Mesodermal cell (in vitro differentiated cells): ENCODE data around the gene ILK.
A peak's percentile ranks its signal among the peaks of the same experiment; 100 is the strongest.

Experiments
- H3K27ac ChIP-seq: 2 replicates; pipeline ENCODE4 v1.7.0; 2013; ENCODE audit warnings: mild to moderate bottlenecking, low read depth, low read length, moderate library complexity; ENCODE audit not compliant: severe bottlenecking
- H3K36me3 ChIP-seq: 2 replicates; pipeline ENCODE4 v1.7.1; 2013; ENCODE audit warnings: mild to moderate bottlenecking, low read length, moderate library complexity; ENCODE audit not compliant: control insufficient read depth, insufficient read depth
- H3K4me1 ChIP-seq: one replicate; pipeline ENCODE4 v1.7.1; 2013; ENCODE audit warnings: mild to moderate bottlenecking, low read length; ENCODE audit not compliant: insufficient read depth, control insufficient read depth, poor library complexity, severe bottlenecking
- H3K4me3 ChIP-seq: 2 replicates; pipeline ENCODE4 v1.7.0; 2013; ENCODE audit warnings: low read length, control low read depth, mild to moderate bottlenecking; ENCODE audit not compliant: insufficient read depth, poor library complexity, severe bottlenecking; ENCODE audit errors: extremely low read depth
- H3K9me3 ChIP-seq: 2 replicates; pipeline ENCODE4 v1.7.1; 2013; ENCODE audit warnings: mild to moderate bottlenecking, low read length, moderate library complexity; ENCODE audit not compliant: control insufficient read depth
- whole genome bisulfite sequencing, 2 experiments: methylation state at CpG; one replicate each; pipeline ENCODE4 v1.1.5; 2013; ENCODE audit warnings: missing lambda C conversion rate in 2 of 2; ENCODE audit not compliant: insufficient coverage in 2 of 2; 5-methylcytosine and 5-hydroxymethylcytosine counted together

Gene ILK

DNA sequence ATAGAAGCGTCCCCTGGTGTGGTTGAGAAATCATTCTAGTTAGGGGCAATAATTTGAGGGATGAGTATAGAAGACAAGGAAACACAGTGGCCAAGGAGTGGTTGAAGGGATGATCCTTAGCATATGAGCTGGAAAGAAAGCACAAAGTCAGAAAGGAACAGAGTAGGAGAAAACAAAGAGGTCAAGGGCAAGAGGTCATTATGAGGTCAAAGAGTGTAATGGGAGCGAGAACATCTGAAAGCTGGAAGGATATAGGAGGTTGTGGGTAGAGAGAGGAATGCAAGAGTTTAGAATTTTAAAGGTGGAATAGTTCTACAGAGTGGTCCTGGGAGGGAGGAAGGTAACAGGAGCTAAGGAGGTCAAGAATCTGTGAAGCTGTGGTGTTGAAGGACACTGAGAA is 50.1 kb downstream of the ILK start:
- Histone ChIP-seq H3K36me3 (peaks cover 25% of the 10 kb centered on the region), H3K4me3 (no peak overlapping the region), H3K27ac (no peak overlapping the region), H3K4me1 (peaks cover 25% of the 10 kb centered on the region), H3K9me3 (no peaks in the 10 kb centered on the region)
- 94 to 100% methylated on average over 2 of the region's 2 CpGs for WGBS, 2 experiments

DNA sequence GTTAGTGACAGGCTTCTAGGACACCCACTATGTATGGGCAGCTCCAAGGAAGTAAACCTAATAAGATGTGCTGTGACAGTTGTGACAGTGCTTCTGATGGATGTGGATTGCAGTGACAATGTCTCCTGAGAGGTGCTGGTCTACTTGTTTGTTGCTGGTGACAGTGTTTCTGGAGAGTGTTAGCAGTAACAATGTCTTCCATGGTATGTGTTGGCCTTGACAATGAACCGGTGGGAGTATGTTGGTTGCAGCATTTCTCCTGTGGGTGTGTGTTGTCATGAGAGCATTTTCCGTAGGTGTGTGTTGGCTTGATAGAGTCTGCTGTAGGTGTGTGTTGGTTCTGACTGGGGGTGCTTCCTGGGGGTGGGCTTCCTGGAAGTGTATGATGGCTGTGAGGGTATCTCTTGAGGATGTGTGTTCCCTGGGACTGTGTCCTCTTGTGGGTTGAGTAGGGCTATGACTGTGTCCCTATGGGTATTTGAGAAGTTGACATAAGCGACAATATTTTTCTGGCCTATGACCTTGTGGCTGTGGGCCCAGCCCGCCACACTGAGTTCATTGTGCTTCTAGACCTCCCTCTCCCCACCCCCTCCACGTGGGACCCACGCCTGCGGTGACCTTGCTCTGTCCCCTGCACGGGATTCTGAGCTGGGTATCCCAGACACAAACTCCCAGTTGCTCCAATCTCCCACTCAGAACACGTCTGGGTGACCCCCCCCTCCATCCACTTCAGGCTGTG is 50.9 kb downstream of the ILK start:
- WGBS, 2 experiments = 59 to 70% methylated on average over 8 of the region's 9 CpGs
- H3K27ac ChIP-seq = no peak overlapping the region
- H3K36me3 ChIP-seq = peaks cover 17% of the 10 kb centered on the region
- H3K9me3 ChIP-seq = no peaks in the 10 kb centered on the region
- peak overlapping the region; percentile 54 for H3K4me3 ChIP-seq
- H3K4me1 ChIP-seq = peaks cover 25% of the 10 kb centered on the region

DNA sequence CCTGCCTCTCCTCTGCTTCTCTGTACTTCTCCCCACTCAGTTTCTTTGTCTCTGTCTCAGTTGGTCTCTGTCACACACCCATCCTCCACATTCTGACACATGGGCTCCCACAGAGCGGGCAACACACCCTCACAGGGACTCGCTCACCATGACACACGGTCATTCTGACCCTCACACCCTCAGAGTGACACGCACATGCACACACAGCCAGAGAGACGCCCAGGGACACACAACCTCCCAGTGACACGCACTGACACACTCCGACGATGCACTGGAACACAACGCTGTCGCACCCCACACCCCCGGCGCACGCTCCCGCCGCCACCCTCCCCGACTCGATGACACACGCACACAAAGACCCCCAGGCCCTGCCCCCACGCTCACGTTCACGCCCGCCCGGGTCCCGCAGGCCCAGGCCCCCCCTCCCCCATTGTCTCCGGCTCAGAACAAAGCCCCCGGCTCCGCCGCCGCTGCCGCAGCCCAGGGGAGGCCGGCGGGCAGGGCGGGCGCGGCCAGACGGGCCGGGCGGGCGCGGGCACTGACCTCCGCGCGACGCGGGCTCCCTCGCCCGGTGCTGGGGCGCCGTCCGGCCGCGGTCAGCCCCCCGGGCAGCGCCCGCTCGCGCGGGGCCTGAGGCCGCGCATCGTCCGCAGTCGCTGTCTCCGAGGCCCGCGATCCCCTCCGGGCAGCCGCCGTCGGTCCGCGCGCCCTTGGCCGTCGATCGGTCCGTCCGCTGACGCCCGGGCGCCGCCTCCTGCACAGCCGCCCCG is 51.6 kb downstream of the ILK start:
- Histone ChIP-seq H3K4me3 (peak overlapping the region; percentile 54), H3K27ac (no peak overlapping the region)

DNA sequence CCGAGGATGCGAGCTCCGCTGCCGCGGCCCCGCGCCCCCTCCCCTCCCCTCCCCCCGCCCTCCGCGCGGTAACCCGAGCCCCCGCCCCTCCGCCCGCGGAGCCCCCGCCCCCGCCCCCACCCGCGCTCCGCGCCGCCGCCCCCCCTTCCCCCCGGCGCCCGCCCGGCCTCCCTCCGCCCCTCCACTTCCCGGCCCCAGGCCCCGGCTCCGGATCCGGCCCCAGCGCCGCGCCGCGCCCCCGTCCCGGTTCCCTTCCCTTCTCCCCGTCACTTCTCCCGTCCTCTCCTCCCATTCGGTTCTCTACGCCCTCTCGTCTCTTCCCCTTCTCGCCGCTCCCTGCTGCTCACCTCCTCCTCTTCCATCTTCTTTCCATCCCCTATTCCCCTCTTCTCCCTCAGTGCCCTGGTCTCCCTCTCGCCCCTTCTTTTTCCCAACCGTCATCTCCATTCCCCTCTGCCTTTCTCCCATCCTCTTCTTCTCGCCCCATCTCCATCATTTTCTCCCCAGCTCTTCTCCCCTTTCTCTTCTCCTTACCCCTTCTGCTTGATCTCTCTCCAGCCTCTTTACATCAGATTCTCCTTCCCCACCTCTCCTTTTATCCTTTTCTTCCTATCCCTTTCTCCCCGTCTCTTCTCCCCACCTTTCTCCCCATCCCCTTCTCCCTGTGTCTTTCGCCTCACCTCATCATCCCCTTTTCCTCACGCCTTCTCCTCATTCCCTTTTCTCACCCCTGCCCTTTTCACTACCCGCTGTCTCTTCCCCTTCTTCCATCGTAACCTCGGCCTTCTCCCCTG is 52.4 kb downstream of the ILK start, which contains the start of gene DCHS1:
TSS of gene DCHS1 (minus strand) at position 20 of the 794 bp plus-strand sequence. CDS start 14,196 bp downstream, outside the sequence.
- peaks cover 25% of the 10 kb centered on the region for H3K4me1 ChIP-seq
- peak within 1 kb of the TSS; percentile 54 for H3K4me3 ChIP-seq
- H3K9me3 ChIP-seq = no peaks in the 10 kb centered on the region
- peak within 1 kb of the TSS; percentile 43 for H3K27ac ChIP-seq
- 5 to 6% methylated on average over 22 to 25 of the region's 56 CpGs for WGBS, 2 experiments
- peaks cover 8% of the 10 kb centered on the region for H3K36me3 ChIP-seq

More for the DNA sequence above, 51.6 kb downstream of the ILK start:
- H3K9me3 ChIP-seq = no peaks in the 10 kb centered on the region
- WGBS, 2 experiments = 5 to 6% methylated on average over 14 to 43 of the region's 84 CpGs
- H3K36me3 ChIP-seq = peaks cover 9% of the 10 kb centered on the region
- H3K4me1 ChIP-seq = peaks cover 25% of the 10 kb centered on the region

DNA sequence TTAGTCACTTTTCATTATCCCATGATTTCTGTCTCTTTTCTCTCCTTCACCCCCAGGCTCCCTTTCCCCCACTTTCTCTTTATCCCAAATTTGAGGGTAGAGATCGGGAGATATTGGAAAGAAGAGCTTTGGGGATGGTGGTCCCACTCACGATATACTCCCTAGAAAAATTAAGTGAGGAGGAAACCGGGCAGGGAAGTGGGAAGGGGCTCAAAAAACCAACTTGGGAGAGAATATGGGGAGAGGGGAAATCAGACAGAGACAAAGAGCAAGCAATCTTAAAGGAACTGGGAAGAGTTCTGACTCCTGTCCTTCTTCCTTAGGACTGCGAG is 53.0 kb downstream of the ILK start:
- peak overlapping the region; percentile 24 for H3K27ac ChIP-seq
- peaks cover 8% of the 10 kb centered on the region for H3K36me3 ChIP-seq
- H3K9me3 ChIP-seq = no peaks in the 10 kb centered on the region
- H3K4me1 ChIP-seq = peaks cover 22% of the 10 kb centered on the region
- 53 to 63% methylated on average over 2 to 3 of the region's 4 CpGs for WGBS, 2 experiments
- peak overlapping the region; percentile 54 for H3K4me3 ChIP-seq

DNA sequence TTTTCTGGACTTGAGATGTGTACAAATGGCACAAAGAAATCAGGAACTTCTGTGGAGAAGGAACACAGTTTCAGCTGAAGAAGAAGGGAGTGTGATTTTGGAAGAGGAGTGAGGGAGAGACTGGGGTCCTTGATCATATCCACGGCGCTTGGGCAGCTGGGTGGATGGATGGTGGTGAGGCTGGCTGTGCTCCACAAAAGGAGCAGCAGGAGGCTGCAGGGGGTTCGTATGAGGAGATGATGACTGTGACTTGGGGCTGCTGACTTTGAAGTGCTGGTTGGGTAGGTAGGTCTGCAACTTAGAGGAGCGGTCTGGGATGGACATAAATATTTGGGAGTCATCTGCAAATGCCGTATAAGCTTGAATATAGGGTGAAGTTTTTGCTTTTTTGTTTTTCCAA is 53.4 kb downstream of the ILK start:
- Histone ChIP-seq H3K36me3 (peaks cover 8% of the 10 kb centered on the region), H3K9me3 (no peaks in the 10 kb centered on the region), H3K4me3 (peak overlapping the region; percentile 54), H3K4me1 (peaks cover 18% of the 10 kb centered on the region), H3K27ac (peak overlapping the region; percentile 24)
- WGBS, 2 experiments = 68 to 82% methylated on average over 3 to 5 of the region's 5 CpGs

DNA sequence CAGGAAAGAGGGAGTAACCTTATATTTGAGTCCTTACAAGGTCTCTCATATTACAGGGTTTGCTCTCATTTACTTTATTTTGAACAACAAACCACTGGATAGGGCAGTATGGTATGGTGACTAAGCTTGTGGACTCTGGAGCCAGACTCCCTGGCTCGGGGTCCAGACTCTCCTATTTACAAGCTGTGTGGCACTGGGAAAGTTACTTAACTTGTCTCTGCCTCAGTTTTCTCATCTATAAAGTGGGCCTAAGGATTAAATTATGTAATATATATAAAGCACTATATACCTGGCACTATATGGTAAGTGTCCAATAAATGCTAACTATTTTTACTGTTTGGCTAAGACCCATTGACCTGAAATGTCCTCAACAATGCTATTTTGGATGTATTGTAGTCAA is 53.8 kb downstream of the ILK start:
- Histone ChIP-seq H3K4me1 (peaks cover 15% of the 10 kb centered on the region), H3K36me3 (peaks cover 8% of the 10 kb centered on the region), H3K9me3 (no peaks in the 10 kb centered on the region), H3K4me3 (no peak overlapping the region), H3K27ac (no peak overlapping the region)
- no CpG with 5 or more reads among the region's 1 CpG for WGBS, 2 experiments

DNA sequence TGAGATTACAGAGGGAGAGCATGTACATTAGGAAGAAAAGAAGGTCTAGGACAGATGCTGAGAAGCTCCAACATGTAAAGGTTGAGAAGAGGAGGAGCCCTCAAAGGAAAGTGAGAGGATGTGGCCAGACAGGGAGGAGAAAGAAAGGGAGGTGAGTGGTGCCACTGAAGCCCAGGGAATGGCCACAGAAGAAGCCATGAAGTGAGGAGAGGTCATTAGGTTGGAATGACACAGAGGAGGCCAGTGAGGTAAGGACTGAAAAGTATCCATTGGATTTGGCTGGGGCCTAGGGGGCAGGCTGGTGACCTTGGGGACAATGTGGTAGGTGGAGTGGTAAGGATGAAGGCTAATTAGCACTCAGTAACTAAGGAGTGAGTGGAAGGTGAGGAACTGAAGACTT is 55.1 kb downstream of the ILK start:
- Histone ChIP-seq H3K27ac (no peak overlapping the region), H3K4me1 (peaks cover 13% of the 10 kb centered on the region), H3K4me3 (no peak overlapping the region), H3K36me3 (no peaks in the 10 kb centered on the region), H3K9me3 (no peaks in the 10 kb centered on the region)
